HEK293 (cell line): ENCODE results near the gene RNF224.
A peak's percentile ranks its signal among the peaks of the same experiment; 100 is the strongest.

Source experiments
- CTCF ChIA-PET: fragments of 350-600 bp; formaldehyde crosslinking; extraction: SDS; loops from one replicate; lab custom pipeline; 2021; ENCODE audit warnings: antibody characterized with exemption; lab: Yijun Ruan, JAX
- POLR2A ChIA-PET: fragments of 300-600 bp; formaldehyde crosslinking; extraction: SDS; loops from one replicate; lab custom pipeline; 2020; ENCODE audit warnings: antibody characterized with exemption, inconsistent platforms; lab: Yijun Ruan, JAX
- H3K27ac ChIP-seq: fragments of 200-500 bp; sonication (Bioruptor generic); 2 replicates; pipeline ENCODE4 v1.5.1; 2014; ENCODE audit warnings: low read depth, low read length, control low read depth, inconsistent platforms; ENCODE audit errors: extremely low read depth
- H3K36me3 ChIP-seq, 2 experiments: fragments of 200-500 bp in 1 of 2; sonication (Bioruptor generic) in 1 of 2; 1 replicate in 1 of 2; 2 replicates in 1 of 2; pipeline ENCODE4 v1.5.1; 2014 to 2017; ENCODE audit warnings: inconsistent platforms in 2 of 2, low read length in 2 of 2; ENCODE audit not compliant: control insufficient read depth in 2 of 2, insufficient read depth in 1 of 2
- H3K4me1 ChIP-seq: fragments of 200-500 bp; sonication (Bioruptor generic); 2 replicates; pipeline ENCODE4 v1.5.1; 2014; ENCODE audit warnings: mild to moderate bottlenecking, low read length, inconsistent platforms; ENCODE audit not compliant: control insufficient read depth, insufficient read depth
- H3K4me3 ChIP-seq: 2 replicates; pipeline ENCODE4 v1.5.1; 2011; ENCODE audit warnings: low read depth, mild to moderate bottlenecking, control low read depth, low read length, moderate library complexity
- H3K9me3 ChIP-seq: fragments of 200-500 bp; sonication (Bioruptor generic); 2 replicates; pipeline ENCODE4 v1.5.1; 2014; ENCODE audit warnings: low read depth, low read length, inconsistent platforms; ENCODE audit not compliant: control insufficient read depth, insufficient read depth
- EGR2 ChIP-seq: fragments of 450-650 bp; formaldehyde crosslinking; IDR thresholded peaks from 2 replicates; pipeline ENCODE4 v1.5.1; 2016; ENCODE audit warnings: low read depth, missing biosample characterization, missing genetic modification characterization
- FEZF1 ChIP-seq: fragments of 450-650 bp; formaldehyde crosslinking; IDR thresholded peaks from 2 replicates; pipeline ENCODE4 v1.5.1; 2016; ENCODE audit warnings: missing biosample characterization, missing genetic modification characterization
- GLI4 ChIP-seq: fragments of 450-650 bp; formaldehyde crosslinking; IDR thresholded peaks from 2 replicates; pipeline ENCODE4 v1.5.1; 2016; ENCODE audit warnings: missing biosample characterization, missing genetic modification characterization
- GLIS1 ChIP-seq: fragments of 450-650 bp; formaldehyde crosslinking; IDR thresholded peaks from 2 replicates; pipeline ENCODE4 v1.5.1; 2016; ENCODE audit warnings: missing biosample characterization, missing genetic modification characterization
- HOXD13 ChIP-seq: sonication (generic); formaldehyde crosslinking; IDR thresholded peaks from 2 replicates; pipeline ENCODE4 v1.8.0; 2022; ENCODE audit warnings: missing genetic modification reagents, borderline replicate concordance
- KLF9 ChIP-seq: fragments of 450-650 bp; formaldehyde crosslinking; IDR thresholded peaks from 2 replicates; pipeline ENCODE4 v1.5.1; 2016; ENCODE audit warnings: missing biosample characterization, missing genetic modification characterization, low read depth
- PATZ1 ChIP-seq: fragments of 450-650 bp; formaldehyde crosslinking; IDR thresholded peaks from 2 replicates; pipeline ENCODE4 v1.5.1; 2016; ENCODE audit warnings: missing biosample characterization, missing genetic modification characterization
- PRDM10 ChIP-seq: fragments of 450-650 bp; formaldehyde crosslinking; IDR thresholded peaks from 2 replicates; pipeline ENCODE4 v1.5.1; 2016; ENCODE audit warnings: missing biosample characterization, missing genetic modification characterization
- RBAK ChIP-seq: fragments of 450-650 bp; formaldehyde crosslinking; IDR thresholded peaks from 2 replicates; pipeline ENCODE4 v1.5.1; 2016; ENCODE audit warnings: missing biosample characterization, missing genetic modification characterization
- SETDB1 ChIP-seq: IDR thresholded peaks from one replicate; pipeline ENCODE4 v1.6.1; 2017; ENCODE audit warnings: mild to moderate bottlenecking, low read length, moderate library complexity, mixed read lengths; ENCODE audit not compliant: insufficient read length
- SP2 ChIP-seq: fragments of 450-650 bp; formaldehyde crosslinking; IDR thresholded peaks from 2 replicates; pipeline ENCODE4 v1.5.1; 2016; ENCODE audit warnings: missing biosample characterization, missing genetic modification characterization
- TCF7L2 ChIP-seq: IDR thresholded peaks from 2 replicates; pipeline ENCODE4 v1.6.1; 2011; ENCODE audit warnings: low read depth, mild to moderate bottlenecking, inconsistent platforms, low read length, moderate library complexity, borderline replicate concordance
- ZIC2 ChIP-seq: fragments of 450-650 bp; formaldehyde crosslinking; IDR thresholded peaks from 2 replicates; pipeline ENCODE4 v1.5.1; 2016; ENCODE audit warnings: missing biosample characterization, missing genetic modification characterization
- ZNF19 ChIP-seq: fragments of 450-650 bp; formaldehyde crosslinking; IDR thresholded peaks from 2 replicates; pipeline ENCODE4; 2016; ENCODE audit warnings: missing biosample characterization, missing genetic modification characterization, low read depth
- ZNF214 ChIP-seq: fragments of 450-650 bp; formaldehyde crosslinking; IDR thresholded peaks from 2 replicates; pipeline ENCODE4 v1.5.1; 2017; ENCODE audit warnings: missing biosample characterization, mild to moderate bottlenecking, missing genetic modification characterization, borderline replicate concordance
- ZNF274 ChIP-seq, 2 experiments: fragments of 200-500 bp in 1 of 2; fragments of 450-650 bp in 1 of 2; sonication (Bioruptor generic) in 1 of 2; formaldehyde crosslinking in 1 of 2; IDR thresholded peaks; 2 replicates each; pipeline versions ENCODE4 v1.5.1 to v1.6.1; 2014 to 2016; ENCODE audit warnings: borderline replicate concordance in 1 of 2, inconsistent platforms in 1 of 2, low read length in 1 of 2, missing biosample characterization in 1 of 2, missing genetic modification characterization in 1 of 2
- ZNF280C ChIP-seq: fragments of 450-650 bp; formaldehyde crosslinking; IDR thresholded peaks from 2 replicates; pipeline ENCODE4 v1.5.1; 2016; ENCODE audit warnings: missing biosample characterization, missing genetic modification characterization
- ZNF335 ChIP-seq: fragments of 450-650 bp; formaldehyde crosslinking; conservative IDR thresholded peaks from 2 replicates; pipeline ENCODE4 v1.5.1; 2016; ENCODE audit warnings: missing biosample characterization, missing genetic modification characterization
- ZNF341 ChIP-seq: fragments of 450-650 bp; formaldehyde crosslinking; IDR thresholded peaks from 2 replicates; pipeline ENCODE4; 2016; ENCODE audit warnings: low read depth, missing biosample characterization, missing genetic modification characterization
- ZNF350 ChIP-seq: fragments of 450-650 bp; formaldehyde crosslinking; IDR thresholded peaks from 2 replicates; pipeline ENCODE4 v1.5.0; 2017; ENCODE audit warnings: missing biosample characterization, mild to moderate bottlenecking, missing genetic modification characterization
- ZNF354C ChIP-seq: fragments of 450-650 bp; formaldehyde crosslinking; IDR thresholded peaks from 2 replicates; pipeline ENCODE4 v1.5.1; 2016; ENCODE audit warnings: missing biosample characterization, missing genetic modification characterization, low read depth, borderline replicate concordance
- ZNF423 ChIP-seq: fragments of 450-650 bp; formaldehyde crosslinking; IDR thresholded peaks from 2 replicates; pipeline ENCODE4 v1.5.1; 2016; ENCODE audit warnings: missing biosample characterization, missing genetic modification characterization
- ZNF560 ChIP-seq: fragments of 450-650 bp; formaldehyde crosslinking; IDR thresholded peaks from 2 replicates; pipeline ENCODE4 v1.5.1; 2017; ENCODE audit warnings: missing biosample characterization, missing genetic modification characterization, borderline replicate concordance
- ZNF600 ChIP-seq: fragments of 450-650 bp; formaldehyde crosslinking; IDR thresholded peaks from 2 replicates; pipeline ENCODE4 v1.5.1; 2016; ENCODE audit warnings: missing biosample characterization, missing genetic modification characterization
- ZNF624 ChIP-seq: fragments of 450-650 bp; formaldehyde crosslinking; IDR thresholded peaks from 2 replicates; pipeline ENCODE4 v1.5.1; 2017; ENCODE audit warnings: missing biosample characterization, missing genetic modification characterization
- ZNF654 ChIP-seq: fragments of 450-650 bp; formaldehyde crosslinking; IDR thresholded peaks from 2 replicates; pipeline ENCODE4 v1.5.1; 2016; ENCODE audit warnings: low read depth, missing biosample characterization, missing genetic modification characterization
- ZNF660 ChIP-seq: fragments of 450-650 bp; IDR thresholded peaks from 2 replicates; pipeline ENCODE4 v1.5.1; 2018; ENCODE audit warnings: missing biosample characterization, mild to moderate bottlenecking, missing genetic modification characterization
- ZNF692 ChIP-seq: fragments of 450-650 bp; formaldehyde crosslinking; IDR thresholded peaks from 2 replicates; pipeline ENCODE4 v1.5.1; 2016; ENCODE audit warnings: missing biosample characterization, missing genetic modification characterization

RNF224 gene

GRCh38 chr9:137255448-137256114, 28.3 kb downstream of the RNF224 start:
- peaks cover 5% of the 10 kb centered on the region; the same call in 1 of the 2 replicates for H3K4me1 ChIP-seq
- no peaks in the 10 kb centered on the region for H3K9me3 ChIP-seq
- ChIA-PET POLR2A (interaction anchor here (0.6 to 9.1 kb wide), 11 partner anchors 12 to 188 kb away, joined by 3 to 336 read pairs (median 6); partner anchors contain the start of genes EXD3, MAN1B1, NOXA1 and TUBB4B), CTCF (interaction anchor here (0.6 to 5.2 kb wide), 12 partner anchors 9 to 887 kb away, joined by 3 to 45 read pairs (median 5); partner anchors contain the start of gene TUBB4B)
- H3K36me3 ChIP-seq: peaks cover 9 to 20% of the 10 kb centered on the region in 2 experiments
- H3K27ac ChIP-seq: peak overlapping the region; percentile 81
- peak overlapping the region; percentile 89 for H3K4me3 ChIP-seq
- TF ChIP-seq ZIC2 (tag by site-specific recombination) (no peak), PRDM10 (tag by site-specific recombination) (peak; percentile 50), ZNF214 (tag by site-specific recombination) (no peak), KLF9 (tag by site-specific recombination) (0 out of 2 replicates have a peak, but pooled peaks have one; percentile 18), ZNF692 (no peak), EGR2 (tag by site-specific recombination) (no peak), ZNF280C (tag by site-specific recombination) (no peak), ZNF350 (tag by site-specific recombination) (no peak), FEZF1 (tag by site-specific recombination) (no peak), SETDB1 (no peak), ZNF423 (tag by site-specific recombination) (peak; percentile 55), ZNF600 (tag by site-specific recombination) (peak; percentile 56; the same call in 1 of the 2 replicates), PATZ1 (tag by site-specific recombination) (peak; percentile 19), RBAK (tag by site-specific recombination) (no peak), GLI4 (no peak), ZNF341 (tag by site-specific recombination) (0 out of 2 replicates have a peak, but pooled peaks have one; percentile 30), ZNF624 (tag by site-specific recombination) (no peak), ZNF335 (tag by site-specific recombination) (peak; percentile 98), ZNF654 (tag by site-specific recombination) (no peak), ZNF19 (tag by site-specific recombination) (no peak), GLIS1 (tag by site-specific recombination) (peak; percentile 39; the same call in 1 of the 2 replicates), ZNF560 (tag by site-specific recombination) (no peak), TCF7L2 (no peak), ZNF354C (tag by site-specific recombination) (no peak), ZNF274 (IDR thresholded peaks at IDR 0.05; ENCODE audit: low read length) (no peak), ZNF274 (tag by site-specific recombination; IDR thresholded peaks at IDR 0.05; ENCODE audit: borderline replicate concordance) (no peak), SP2 (tag by site-specific recombination) (peak; percentile 43), HOXD13 (CRISPR knock-in tag) (no peak), ZNF660 (tag by site-specific recombination) (no peak)
